Islet of Langerhans (tissue), 1 donor: Measurements from ENCODE around the gene ILF2.
"Not testable (repeated sequence)": the region's sequence is repeated elsewhere in the genome, so short reads cannot be mapped to it uniquely, and the experiment has no call there.

Source experiments
- FAIRE-seq: peaks from one replicate; lab custom pipeline; 2011; peaks lifted over from hg19 to GRCh38; lab: Jason Lieb, UNC

The ILF2 gene

DNA sequence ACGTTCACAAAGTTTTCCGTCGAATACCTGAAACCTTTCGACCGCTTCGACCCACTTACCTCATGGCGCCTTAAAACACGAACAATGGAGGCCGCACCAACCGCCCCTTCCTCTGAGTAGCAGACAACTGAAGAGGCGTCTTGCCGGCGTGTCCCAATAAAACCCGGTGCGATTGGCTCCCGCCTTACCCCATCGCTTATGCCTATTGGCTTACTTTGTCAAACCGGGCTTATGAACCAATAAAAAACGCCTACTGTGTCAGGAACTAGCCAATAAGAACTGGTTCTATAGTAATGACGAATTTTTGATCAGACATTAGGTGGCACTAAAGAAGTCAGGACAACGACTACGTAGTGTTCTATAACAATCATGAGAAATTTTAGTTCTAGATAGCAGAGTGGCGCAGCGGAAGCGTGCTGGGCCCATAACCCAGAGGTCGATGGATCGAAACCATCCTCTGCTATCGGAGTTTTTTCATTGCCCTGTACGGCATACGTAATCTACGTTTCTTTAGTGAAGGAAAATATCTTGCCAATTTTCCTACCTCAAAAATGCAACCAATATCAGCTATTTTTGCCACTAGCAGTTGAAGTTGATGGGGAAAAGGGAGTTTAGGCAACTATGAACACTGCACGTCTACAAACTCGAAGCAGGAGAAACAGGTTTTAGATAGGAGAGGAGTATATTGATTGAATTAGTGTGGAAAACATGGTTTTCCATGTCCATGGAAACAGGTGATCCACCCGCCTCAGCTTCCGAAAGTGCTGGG is at the start of gene ILF2:
Gene ILF2 (minus strand): TSS at position 135 of the 769 bp plus-strand sequence. CDS start 71 bp downstream, at position 64.
- peak; percentile 100 for FAIRE-seq

DNA sequence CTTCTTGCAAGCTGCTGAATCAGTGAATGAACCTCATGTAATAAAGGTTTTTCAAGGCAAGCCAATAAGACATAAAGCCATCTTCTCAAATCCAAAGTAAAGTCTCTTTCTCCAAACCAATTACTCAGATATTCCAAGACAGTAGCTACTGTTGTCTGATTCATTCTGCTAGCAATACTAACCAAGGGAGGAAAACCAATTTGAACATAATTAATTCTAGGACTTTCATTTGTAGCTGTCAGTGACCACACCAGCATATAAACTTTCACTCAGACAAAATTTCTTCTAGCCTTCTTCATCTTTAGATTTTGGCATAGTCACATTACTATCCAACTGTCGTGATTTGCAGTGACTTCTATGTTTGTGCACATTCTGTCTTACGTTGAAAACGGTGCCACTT is 46.5 kb upstream of the ILF2 start:
- FAIRE-seq = no peak

GRCh38 chr1:153716211-153716610 is 45.4 kb upstream of the ILF2 start:
- not testable (repeated sequence) for FAIRE-seq

DNA sequence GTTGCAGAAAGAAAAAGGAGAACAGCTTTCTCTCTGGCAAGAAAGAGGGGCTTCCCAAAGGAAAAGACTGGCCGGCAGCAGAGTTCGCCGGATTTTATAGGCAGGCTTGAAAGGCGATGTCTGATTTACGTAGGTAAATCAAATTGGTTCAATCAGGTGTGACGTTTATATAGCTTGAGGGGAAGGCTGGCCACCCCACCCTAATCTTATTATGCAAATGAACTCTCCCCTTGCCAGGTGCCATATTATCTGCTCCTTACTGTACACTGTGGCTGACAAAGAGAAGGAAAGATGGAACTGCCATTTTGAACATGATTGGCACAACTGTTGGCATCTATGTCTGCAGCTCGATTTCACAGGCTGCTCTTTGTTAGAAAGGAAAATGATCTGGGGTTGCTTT is 40.2 kb upstream of the ILF2 start:
- no peak for FAIRE-seq

DNA sequence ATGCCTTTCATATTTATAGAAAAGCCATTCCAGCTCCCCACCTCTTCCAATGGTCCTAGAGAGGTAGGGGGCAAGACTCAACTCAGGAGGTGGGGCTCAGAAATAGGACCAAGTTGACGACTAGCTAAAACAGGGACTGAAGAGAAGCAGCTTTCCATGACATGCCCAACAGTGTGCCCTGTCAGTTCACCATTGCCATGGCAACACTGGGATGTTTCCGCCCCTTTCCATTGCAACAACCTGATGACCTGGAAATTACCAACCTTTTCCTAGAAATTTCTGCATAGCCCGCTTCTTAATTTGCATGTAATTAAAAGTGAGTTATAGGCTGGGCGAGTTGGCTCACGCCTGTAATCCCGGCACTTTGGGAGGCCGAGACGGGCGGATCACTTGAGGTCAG is 34.7 kb upstream of the ILF2 start:
- no peak for FAIRE-seq

DNA sequence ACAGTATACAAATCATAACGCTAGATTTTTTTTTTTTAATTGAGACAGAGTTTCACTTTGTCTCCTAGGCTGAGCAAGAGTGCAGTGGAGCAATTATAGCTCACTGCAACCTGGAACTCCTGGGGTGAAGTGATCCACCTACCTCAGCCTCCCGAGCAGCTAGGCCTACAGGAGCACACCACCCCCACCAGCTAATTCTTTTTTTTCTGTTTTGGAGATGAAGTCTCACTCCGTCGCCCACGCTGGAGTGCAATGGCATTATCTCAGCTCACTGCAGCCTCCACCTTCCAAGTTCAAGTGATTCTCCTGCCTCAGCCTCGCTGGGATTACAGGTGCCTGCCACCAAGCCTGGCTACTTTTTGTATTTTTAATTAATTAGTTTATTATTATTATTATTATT is 29.0 kb upstream of the ILF2 start:
- no peak for FAIRE-seq

GRCh38 chr1:153698923-153699714 is 28.3 kb upstream of the ILF2 start:
- no peak for FAIRE-seq

GRCh38 chr1:153698020-153698922 is 27.5 kb upstream of the ILF2 start:
- no peak for FAIRE-seq

- no peak for FAIRE-seq
These were observed 26.6 kb upstream of the ILF2 start for GRCh38 chr1:153697191-153698019.

DNA sequence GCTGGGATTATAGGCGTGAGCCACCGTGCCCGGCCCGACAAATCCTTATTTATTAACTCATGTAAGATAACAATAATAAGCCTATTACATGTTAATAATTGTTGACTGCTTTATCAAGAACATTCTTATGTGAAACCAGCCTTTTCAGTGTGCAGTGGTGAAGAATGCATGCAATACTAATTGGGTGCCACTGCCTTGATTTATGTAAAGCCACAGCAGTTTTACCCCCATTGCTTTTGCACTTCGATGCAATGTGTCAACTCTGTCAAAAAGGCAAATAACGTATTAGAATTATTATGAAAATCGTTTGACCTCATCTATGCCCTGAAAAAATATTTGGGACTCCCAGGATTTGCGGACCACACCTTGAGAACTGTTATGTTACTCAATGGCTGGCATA is 25.9 kb upstream of the ILF2 start:
- no peak for FAIRE-seq

- no peak for FAIRE-seq
These were observed 22.7 kb upstream of the ILF2 start for GRCh38 chr1:153693466-153693865.

DNA sequence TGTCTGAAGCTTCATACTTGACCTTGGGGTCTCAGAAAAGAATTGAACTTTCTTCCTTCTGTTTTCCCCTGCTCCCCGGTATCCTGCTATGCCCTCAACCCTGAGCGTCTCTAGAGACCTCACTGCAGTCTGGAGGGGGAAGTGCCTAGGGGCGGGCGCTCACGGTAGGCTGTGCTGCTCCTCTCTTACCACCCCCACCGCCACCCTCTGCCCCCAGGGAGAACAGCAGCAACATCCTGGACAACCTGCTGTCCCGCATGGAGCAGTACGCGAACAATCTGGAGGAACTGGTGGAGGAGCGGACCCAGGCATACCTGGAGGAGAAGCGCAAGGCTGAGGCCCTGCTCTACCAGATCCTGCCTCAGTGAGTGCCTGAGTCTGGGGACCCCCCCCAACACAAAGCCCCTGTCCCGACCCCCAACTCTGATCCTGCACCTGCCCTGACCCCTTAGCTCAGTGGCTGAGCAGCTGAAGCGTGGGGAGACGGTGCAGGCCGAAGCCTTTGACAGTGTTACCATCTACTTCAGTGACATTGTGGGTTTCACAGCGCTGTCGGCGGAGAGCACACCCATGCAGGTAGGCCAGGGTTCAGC is 18.0 kb upstream of the ILF2 start:
- no peak for FAIRE-seq

GRCh38 chr1:153688276-153688675 is 17.5 kb upstream of the ILF2 start:
- FAIRE-seq = no peak

GRCh38 chr1:153687346-153688125 is 16.7 kb upstream of the ILF2 start:
- FAIRE-seq = no peak

- FAIRE-seq = no peak
These were observed 14.9 kb upstream of the ILF2 start for GRCh38 chr1:153685544-153686340.

DNA sequence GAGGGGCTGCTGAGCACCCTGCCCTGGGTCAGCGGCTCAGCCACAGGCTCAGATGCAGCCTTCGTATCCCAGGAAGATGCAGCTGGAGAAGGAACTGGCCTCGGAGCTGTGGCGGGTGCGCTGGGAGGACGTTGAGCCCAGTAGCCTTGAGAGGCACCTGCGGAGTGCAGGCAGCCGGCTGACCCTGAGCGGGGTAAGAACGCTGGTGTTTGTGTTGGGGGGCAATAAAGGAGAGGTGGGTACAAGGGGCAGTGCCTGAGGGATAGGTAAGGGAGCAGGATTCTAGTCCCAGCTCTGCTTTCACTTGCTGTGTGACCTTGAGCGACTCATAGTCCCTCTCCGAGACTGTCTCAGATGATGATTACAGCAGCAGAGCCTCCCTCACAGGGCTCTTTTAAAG is 14.1 kb upstream of the ILF2 start:
- no peak for FAIRE-seq

GRCh38 chr1:153683854-153684253 is 13.1 kb upstream of the ILF2 start:
- FAIRE-seq = no peak

GRCh38 chr1:153682730-153683129 is 11.9 kb upstream of the ILF2 start:
- no peak for FAIRE-seq

DNA sequence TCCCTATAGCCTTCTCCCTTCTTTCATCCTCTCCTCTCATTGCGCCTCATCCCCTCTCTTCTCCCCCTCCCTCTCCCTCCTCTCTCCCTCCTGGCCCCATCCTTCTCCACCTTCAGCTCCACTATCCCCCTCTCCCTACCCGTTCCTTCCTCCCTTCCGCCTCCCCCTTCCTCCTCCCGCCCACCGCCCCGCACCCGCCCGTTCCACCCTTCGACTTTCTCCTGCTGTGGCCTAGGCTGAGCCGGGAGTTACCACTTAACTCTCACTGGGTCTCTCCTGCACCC is 9.3 kb upstream of the ILF2 start:
- FAIRE-seq = no peak
